ENCODE data around the gene CACNA2D3. TPM values are rescaled to one million over a fixed set of nuclear protein-coding genes. Genes with fewer than 3 reads are reported as not detected.
"Not testable (repeated sequence)": the region's sequence is repeated elsewhere in the genome, so short reads cannot be mapped to it uniquely, and the experiment has no call there.

Gene CACNA2D3
- total RNA-seq (2014; rRNA removed; shearing (Covaris generic)) = 2.0 and 7.6 TPM in 2 replicates

DNA sequence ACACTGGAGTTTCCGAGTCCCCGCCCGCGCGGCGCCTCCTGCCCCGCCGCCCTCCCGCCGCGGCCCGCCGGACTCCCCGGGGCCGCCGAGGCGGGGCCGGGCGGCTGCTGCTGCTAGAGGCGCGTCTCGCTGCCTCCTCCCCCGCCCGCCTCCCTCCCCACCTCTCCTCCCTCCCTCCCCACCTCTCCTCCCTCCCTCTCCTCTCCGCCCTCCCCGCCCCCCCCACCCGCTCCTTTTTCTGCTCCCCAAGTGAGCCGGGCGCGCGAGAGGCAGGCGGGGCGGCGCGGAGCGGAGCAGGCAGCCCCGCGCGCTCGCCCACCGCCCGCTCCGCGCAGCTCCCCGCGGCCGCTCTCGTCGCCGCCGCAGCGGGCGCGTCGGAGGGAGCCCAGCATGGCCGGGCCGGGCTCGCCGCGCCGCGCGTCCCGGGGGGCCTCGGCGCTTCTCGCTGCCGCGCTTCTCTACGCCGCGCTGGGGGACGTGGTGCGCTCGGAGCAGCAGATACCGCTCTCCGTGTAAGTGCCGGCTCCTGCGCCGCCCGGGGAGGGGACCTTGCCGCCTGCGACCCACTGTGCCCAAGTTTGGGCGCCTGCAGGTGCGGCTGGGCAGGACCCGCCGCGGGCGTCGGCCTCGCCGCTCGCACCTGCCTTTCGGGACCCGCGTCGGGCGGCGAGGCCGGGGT lies at the start of gene CACNA2D3:
CACNA2D3 (plus strand) TSS at position 229 of the 679 bp plus-strand sequence.
- peak; percentile 32 for DNase-seq (ENCODE audit: low spot score)

- DNase-seq (ENCODE audit: low spot score) = no peak
Measured at GRCh38 chr3:54073386-54073785, 49.0 kb upstream of the CACNA2D3 start.

GRCh38 chr3:54079314-54079713 lies 43.0 kb upstream of the CACNA2D3 start:
- no peak for DNase-seq (ENCODE audit: low spot score)

DNA sequence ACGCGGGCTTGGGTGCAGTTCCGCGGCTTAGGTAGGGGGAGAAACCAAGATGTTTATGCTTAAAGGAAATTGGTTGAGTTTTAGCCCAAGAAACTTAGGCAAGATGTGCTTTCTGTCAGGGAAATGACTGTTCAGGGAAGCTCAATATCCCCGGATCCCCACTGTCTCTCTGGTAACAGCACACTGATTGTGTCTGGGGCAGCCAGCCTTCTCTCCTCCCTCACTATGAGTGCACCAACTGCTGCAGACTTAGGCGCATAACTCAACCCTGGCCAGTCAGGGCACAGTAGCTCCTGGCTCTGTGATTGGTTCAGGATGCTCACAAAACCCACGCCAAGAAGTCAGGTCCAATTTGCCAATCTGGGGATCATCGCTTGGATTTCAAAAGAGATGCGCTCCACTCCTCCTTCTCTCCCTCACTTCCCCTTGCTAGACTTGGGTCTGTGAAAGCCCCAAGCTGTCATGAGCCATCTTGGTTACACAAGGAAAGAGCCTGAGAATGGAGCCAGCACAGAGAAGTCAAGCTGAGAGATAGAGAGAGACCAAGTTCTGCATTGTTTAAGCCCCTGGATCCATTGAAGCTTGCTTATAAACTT lies 42.5 kb upstream of the CACNA2D3 start:
- no peak for DNase-seq (ENCODE audit: low spot score)

DNA sequence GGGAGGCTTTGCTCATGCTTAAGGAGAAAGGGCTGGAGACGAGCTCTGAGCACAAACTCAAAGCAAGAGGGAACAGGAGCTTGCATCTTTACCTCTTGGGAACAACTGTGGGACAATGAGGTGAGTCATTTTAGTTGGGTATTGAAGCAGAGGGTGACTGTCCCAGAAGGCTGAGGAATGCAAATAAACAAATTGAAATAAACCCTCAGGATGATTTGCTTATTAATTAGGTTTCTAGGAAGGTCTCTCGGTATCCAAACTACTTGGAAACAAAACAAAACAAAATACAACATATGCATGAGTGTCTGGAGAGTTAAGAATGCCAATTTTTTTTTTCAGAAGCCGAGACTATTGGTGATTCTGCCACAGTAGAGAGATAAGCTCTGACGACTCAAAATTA lies 38.4 kb upstream of the CACNA2D3 start:
- DNase-seq (ENCODE audit: low spot score) = no peak

DNA sequence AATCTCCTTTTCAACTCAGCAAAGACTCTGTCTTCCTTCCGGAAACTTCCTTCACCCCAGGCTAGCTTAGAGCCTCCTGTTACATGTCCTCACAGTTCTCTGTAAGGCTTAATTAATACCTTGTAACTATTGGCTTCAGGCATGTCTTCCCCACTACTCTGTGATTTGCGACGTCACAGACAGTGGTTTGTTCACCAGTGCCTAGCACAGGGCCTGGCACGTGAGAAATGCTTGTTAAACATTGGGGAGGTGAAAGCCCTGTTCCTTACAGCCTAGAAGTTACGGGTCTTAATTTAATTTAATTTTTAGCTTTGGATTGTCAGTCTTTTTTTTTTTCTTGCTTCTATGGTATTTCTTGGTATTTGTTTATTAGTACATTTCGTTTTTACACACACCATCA lies 36.4 kb upstream of the CACNA2D3 start:
- DNase-seq (ENCODE audit: low spot score) = no peak

GRCh38 chr3:54086652-54087405 lies 35.5 kb upstream of the CACNA2D3 start:
- DNase-seq (ENCODE audit: low spot score) = no peak

DNA sequence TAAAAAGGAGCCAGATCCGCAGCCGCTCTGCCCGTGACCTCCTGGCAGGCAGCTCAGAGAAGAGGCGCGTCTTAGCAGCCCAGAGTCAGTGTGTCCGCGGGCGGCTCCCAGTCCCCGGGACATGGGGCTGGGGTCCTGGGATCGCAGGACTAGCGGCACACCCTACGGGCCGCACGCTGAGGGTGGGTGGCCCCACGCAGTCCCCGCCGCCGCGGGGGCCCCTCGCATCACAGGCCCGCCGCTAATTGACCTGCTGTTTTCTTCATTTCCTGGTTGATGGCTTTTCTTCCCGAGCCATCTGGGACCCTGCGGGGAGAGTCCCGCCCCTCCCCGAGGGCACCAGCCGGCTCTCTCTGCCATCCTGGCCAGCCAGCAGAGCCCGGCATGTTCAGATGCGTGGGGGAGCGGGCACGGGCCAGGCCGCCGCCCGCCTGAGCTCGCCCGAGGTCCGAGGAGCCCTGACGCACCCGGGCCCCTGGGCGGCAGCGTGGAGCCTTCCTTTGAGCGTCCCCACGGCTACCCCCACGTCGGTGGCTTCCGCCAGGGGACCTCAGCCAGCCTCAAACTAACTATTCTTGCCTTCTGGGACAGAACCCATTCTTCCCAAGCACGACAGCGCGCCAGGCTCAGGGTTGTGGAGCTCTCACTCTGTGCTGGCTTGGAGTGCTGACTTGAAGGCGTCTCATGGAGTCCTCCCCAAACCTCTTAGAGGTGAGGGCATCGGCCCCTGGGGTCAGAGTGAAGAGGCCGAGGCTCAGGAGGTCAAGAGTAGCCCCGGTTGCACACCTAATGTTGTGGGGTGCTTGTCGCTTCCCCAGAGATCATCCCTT lies 34.6 kb upstream of the CACNA2D3 start:
- DNase-seq (ENCODE audit: low spot score) = no peak

DNA sequence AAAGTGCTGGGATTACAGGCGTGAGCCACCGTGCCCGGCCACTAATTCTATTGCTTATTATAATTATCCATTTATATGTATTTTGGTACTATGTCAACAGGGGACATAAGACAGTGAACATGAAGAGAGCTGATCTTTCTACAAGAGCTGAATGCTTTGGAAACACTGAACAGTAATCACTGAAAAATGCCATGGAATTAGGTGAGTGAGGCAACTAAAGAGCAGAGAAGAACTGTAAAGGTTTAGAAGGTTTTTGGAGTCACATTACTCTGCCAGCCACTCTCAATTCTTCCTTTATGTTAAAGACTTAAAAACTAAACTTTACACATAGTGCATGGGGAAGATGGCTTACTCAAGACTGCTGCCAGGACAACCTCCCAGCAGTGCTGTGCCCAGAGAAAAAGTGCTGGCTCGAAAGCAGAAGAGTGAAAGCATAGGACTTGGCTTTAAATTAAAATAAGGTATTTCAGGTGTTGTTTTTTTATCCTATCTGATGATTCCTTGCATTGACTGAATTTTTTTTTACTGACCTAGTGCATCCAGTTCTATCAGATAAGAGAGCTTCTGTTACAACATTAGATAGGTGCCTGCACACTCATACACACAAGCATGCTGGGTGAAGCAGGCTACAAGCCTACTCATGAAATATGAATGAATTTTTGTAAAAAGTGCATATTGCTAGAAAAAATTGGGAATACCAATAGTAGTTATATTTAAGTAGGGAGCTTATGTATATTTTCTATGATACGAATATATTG lies 28.7 kb upstream of the CACNA2D3 start:
- DNase-seq (ENCODE audit: low spot score) = no peak

DNA sequence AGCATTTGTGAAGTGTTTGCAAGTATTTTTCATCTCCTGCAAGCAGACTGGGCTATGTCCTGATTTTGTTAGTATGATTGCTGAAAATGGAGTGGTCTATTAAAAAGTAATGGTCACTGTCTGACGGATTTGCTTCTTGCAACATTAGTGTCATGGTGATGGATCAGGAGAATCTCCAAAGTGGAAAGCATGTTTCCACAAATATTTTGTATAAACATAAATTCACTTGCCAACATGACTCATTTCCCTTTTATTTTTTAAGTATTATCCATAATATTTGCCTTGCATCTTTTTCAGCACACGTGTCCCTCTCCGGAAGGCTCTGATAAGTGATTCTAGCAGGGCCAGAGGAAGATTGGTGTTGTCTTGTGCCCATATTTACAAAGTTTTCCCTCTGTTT lies 27.4 kb upstream of the CACNA2D3 start:
- no peak for DNase-seq (ENCODE audit: low spot score)

GRCh38 chr3:54099381-54099780 lies 23.0 kb upstream of the CACNA2D3 start:
- DNase-seq (ENCODE audit: low spot score) = no peak

DNA sequence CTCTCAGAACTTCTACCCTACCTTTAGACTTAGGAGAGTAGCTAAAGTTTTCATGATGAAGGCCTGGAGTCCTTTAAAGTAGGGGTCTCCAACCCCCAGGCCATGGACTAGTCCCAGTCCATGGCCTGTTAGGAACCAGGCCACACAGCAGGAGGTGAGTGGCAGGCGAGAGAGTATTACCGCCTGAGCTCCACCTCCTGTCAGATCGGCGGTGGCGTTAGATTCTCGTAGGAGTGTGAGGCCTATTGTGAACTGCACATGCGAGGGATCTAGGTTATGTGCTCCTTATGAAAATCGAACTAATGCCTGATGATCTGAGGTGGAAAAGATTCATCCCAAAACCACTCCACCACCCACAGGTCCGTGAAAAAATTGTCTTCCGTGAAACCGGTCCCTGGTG lies 18.3 kb upstream of the CACNA2D3 start:
- DNase-seq (ENCODE audit: low spot score) = no peak

DNA sequence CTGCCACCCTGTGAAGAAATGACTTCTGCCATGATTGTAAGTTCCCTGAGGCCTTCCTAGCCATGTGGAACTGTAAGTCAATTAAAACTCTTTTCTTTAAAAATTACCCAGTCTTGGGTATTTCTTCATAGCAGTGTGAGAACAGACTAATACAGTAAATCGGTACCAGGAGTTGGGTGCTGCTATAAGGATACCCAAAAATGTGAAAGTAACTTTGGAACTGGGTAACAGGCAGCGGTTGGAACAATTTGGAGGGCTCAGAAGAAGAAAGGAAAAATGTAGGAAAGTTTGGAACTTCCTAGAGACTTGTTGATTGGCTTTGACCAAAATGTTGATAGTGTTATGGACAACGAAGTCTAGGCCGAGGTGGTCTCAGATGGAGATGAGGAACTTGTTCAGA lies 6.2 kb upstream of the CACNA2D3 start:
- not testable (repeated sequence) for DNase-seq (ENCODE audit: low spot score)

DNA sequence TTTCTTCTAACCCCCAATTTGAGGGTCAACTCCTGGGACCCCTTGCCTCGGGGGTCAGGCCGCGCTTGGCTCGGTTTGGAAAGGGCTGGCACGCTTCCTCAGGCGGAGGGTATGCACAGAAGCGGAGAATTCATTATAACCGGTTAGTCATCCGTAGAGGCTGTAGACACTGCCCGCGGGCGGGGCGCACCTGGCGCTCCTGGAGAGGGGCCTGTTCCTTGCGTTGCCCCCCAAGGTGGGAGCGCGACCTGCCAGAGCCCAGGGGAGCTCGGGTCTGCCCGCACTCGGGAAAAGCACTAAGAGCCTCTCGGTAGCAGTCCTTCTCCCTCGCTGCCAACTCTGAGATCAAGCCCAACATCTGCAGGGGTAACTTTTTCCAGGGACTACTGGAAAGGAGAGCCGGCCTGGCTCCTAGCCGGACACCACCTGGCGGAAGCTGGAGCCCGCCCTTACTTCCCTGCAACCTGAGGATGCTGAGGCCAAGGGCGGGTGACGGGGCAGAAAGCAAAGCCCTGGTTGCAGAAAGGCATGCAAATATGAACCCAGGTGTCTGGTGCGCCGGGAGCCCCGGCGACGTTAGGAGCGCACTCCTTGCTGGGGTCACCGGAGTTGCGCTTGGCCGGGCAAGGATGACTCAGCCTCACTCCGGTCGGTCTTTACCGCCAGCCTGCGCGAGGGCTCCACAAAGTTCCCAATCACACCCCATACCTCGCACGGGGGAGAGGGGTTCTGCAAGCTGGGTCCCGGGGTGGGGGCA lies 1.5 kb upstream of the CACNA2D3 start:
- DNase-seq (ENCODE audit: low spot score) = peak; percentile 34

- DNase-seq (ENCODE audit: low spot score) = peak; percentile 10
Measured at GRCh38 chr3:54121414-54122323, 683 bp upstream of the CACNA2D3 start.

- peak; percentile 36 for DNase-seq (ENCODE audit: low spot score)
Measured at GRCh38 chr3:54123003-54123775, 837 bp downstream of the CACNA2D3 start.

GRCh38 chr3:54123776-54124196 lies 1.4 kb downstream of the CACNA2D3 start:
- DNase-seq (ENCODE audit: low spot score) = peak; percentile 41

- DNase-seq (ENCODE audit: low spot score) = no peak
Measured at GRCh38 chr3:54125300-54125699, 2.9 kb downstream of the CACNA2D3 start.

GRCh38 chr3:54126551-54126950 lies 4.2 kb downstream of the CACNA2D3 start:
- DNase-seq (ENCODE audit: low spot score) = no peak

Measured in A172 (cell line).